Tibial nerve (tissue), 4 donors: ENCODE measurements around the gene MAML3. TPM values are rescaled to one million over a fixed set of nuclear protein-coding genes. Genes with fewer than 3 reads are reported as not detected.

Experiments
- DNase-seq, 2 donors: peaks; one replicate each; pipeline ENCODE4 v3.0.0-alpha.2; 2019; ENCODE audit warnings: low spot score in 2 of 2
- H3K27ac ChIP-seq, 4 donors: fragments of 200-600 bp; sonication (generic) in 3 of 4; one replicate each; pipeline ENCODE4 v1.5.1; 2017 to 2019; ENCODE audit warnings: mild to moderate bottlenecking in 1 of 4
- H3K27me3 ChIP-seq, 2 donors: fragments of 200-600 bp; sonication (generic) in 1 of 2; one replicate each; pipeline versions ENCODE4 v1.5.1 to v1.6.0; 2017 to 2019
- H3K36me3 ChIP-seq, 3 donors: fragments of 200-600 bp; sonication (generic); one replicate each; pipeline ENCODE4 v1.5.1; 2018 to 2019
- H3K4me1 ChIP-seq, 4 donors: fragments of 200-600 bp; sonication (generic) in 3 of 4; one replicate each; pipeline ENCODE4 v1.5.1; 2017 to 2019
- H3K4me3 ChIP-seq, 4 donors: fragments of 200-600 bp; sonication (generic) in 3 of 4; one replicate each; pipeline ENCODE4 v1.5.1; 2017 to 2019; ENCODE audit warnings: mild to moderate bottlenecking in 1 of 4, moderate library complexity in 1 of 4
- H3K9me3 ChIP-seq, 4 donors: fragments of 200-600 bp; sonication (generic) in 3 of 4; one replicate each; pipeline ENCODE4 v1.5.1; 2017 to 2019
- CTCF ChIP-seq, 5 experiments: fragments of 200-600 bp in 3 of 5; fragments of 450-650 bp in 2 of 5; sonication (generic) in 3 of 5; IDR thresholded peaks; one replicate each; pipeline ENCODE4 v1.5.1; 2016 to 2019; ENCODE audit warnings: antibody characterized with exemption in 5 of 5, mild to moderate bottlenecking in 3 of 5, moderate library complexity in 2 of 5
- EP300 ChIP-seq, 2 donors: sonication (generic); formaldehyde crosslinking; IDR thresholded peaks; one replicate each; pipeline ENCODE4 v1.6.1; 2017; ENCODE audit warnings: antibody characterized with exemption in 2 of 2, mild to moderate bottlenecking in 1 of 2
- POLR2A ChIP-seq, 2 donors: fragments of 450-650 bp; IDR thresholded peaks; one replicate each; pipeline ENCODE4 v1.6.1; 2017; ENCODE audit warnings: antibody characterized with exemption in 2 of 2, mild to moderate bottlenecking in 2 of 2, moderate library complexity in 2 of 2
- WGBS, 2 donors: methylation state at CpG; one replicate each; pipeline ENCODE4 v1.1.5; 2018; 5-methylcytosine and 5-hydroxymethylcytosine counted together
- total RNA-seq, 4 donors: library from RNA; depleted of rRNA; stranded (reverse); fragments of >200 nt; gene quantifications; one replicate each; pipeline ENCODE4 v1.1.0, GENCODE V29; 2016

Gene MAML3
- total RNA-seq, 4 donors from 2014 or later, result 8.6 to 10.5 (median 9.4) TPM

- no peaks in the 10 kb centered on the region for H3K9me3 ChIP-seq
- TF ChIP-seq EP300 (IDR thresholded peaks at IDR 0.05) (no peak), CTCF (IDR thresholded peaks at IDR 0.05) (no peak), POLR2A (IDR thresholded peaks at IDR 0.05) (no peak)
- H3K4me3 ChIP-seq, result no peak overlapping the region
- H3K27me3 ChIP-seq, result no peaks in the 10 kb centered on the region
- 77 to 79% methylated on average over 4 of the region's 4 CpGs for WGBS, 2 donors
- H3K36me3 ChIP-seq, result no peaks in the 10 kb centered on the region
- peaks cover 0 to 16% (median 2%) of the 10 kb centered on the region in 4 donors for H3K4me1 ChIP-seq
- no peak for DNase-seq
- no peak overlapping the region for H3K27ac ChIP-seq
Observed at GRCh38 chr4:140042634-140043033, 111.3 kb downstream of the MAML3 start.

- no peak for TF ChIP-seq CTCF (IDR thresholded peaks at IDR 0.05)
- TF ChIP-seq EP300 (IDR thresholded peaks at IDR 0.05), result no peak
- TF ChIP-seq POLR2A (IDR thresholded peaks at IDR 0.05), result no peak
- H3K27me3 ChIP-seq, result no peaks in the 10 kb centered on the region
- peaks cover 0 to 11% (median 2%) of the 10 kb centered on the region in 4 donors for H3K4me1 ChIP-seq
- no peaks in the 10 kb centered on the region for H3K9me3 ChIP-seq
- H3K36me3 ChIP-seq, result no peaks in the 10 kb centered on the region
- H3K4me3 ChIP-seq, result no peak overlapping the region
- WGBS, 2 donors, result 51 to 80% methylated on average over 3 of the region's 3 CpGs
- no peak for DNase-seq
- H3K27ac ChIP-seq, result no peak overlapping the region
Observed at GRCh38 chr4:140038031-140038533, 115.9 kb downstream of the MAML3 start.

GRCh38 chr4:140037353-140038030, 116.5 kb downstream of the MAML3 start:
- Histone ChIP-seq H3K9me3 (no peaks in the 10 kb centered on the region), H3K4me3 (no peak overlapping the region), H3K4me1 (peaks cover 0 to 11% (median 2%) of the 10 kb centered on the region in 4 donors), H3K27ac (no peak overlapping the region), H3K27me3 (no peaks in the 10 kb centered on the region), H3K36me3 (no peaks in the 10 kb centered on the region)
- WGBS, 2 donors, result 64 to 70% methylated on average over 6 of the region's 6 CpGs
- no peak for DNase-seq
- TF ChIP-seq POLR2A (IDR thresholded peaks at IDR 0.05) (no peak), EP300 (IDR thresholded peaks at IDR 0.05) (no peak), CTCF (IDR thresholded peaks at IDR 0.05) (no peak)

- no peaks in the 10 kb centered on the region for H3K9me3 ChIP-seq
- no peak overlapping the region for H3K4me3 ChIP-seq
- H3K27me3 ChIP-seq, result no peaks in the 10 kb centered on the region
- no peaks in the 10 kb centered on the region for H3K36me3 ChIP-seq
- H3K4me1 ChIP-seq, result peaks cover 0 to 7% (median 0%) of the 10 kb centered on the region in 4 donors
- DNase-seq, result no peak
- TF ChIP-seq POLR2A (IDR thresholded peaks at IDR 0.05) (no peak), EP300 (IDR thresholded peaks at IDR 0.05) (no peak), CTCF (IDR thresholded peaks at IDR 0.05) (no peak)
- 59 to 70% methylated on average over 2 of the region's 2 CpGs for WGBS, 2 donors
- no peak overlapping the region for H3K27ac ChIP-seq
Observed at GRCh38 chr4:140031706-140032105, 122.3 kb downstream of the MAML3 start.

- Histone ChIP-seq H3K9me3 (no peaks in the 10 kb centered on the region), H3K27me3 (no peaks in the 10 kb centered on the region), H3K4me1 (peaks cover 0 to 5% (median 0%) of the 10 kb centered on the region in 4 donors), H3K27ac (no peak overlapping the region), H3K4me3 (no peak overlapping the region), H3K36me3 (no peaks in the 10 kb centered on the region)
- WGBS, 2 donors, result 92 to 94% methylated on average over 6 of the region's 6 CpGs
- no peak for TF ChIP-seq EP300 (IDR thresholded peaks at IDR 0.05)
- no peak for DNase-seq
Observed at GRCh38 chr4:140031061-140031460, 122.9 kb downstream of the MAML3 start.
